ENCODE measurements around the gene RNF208.
"Not testable (repeated sequence)": the region's sequence is repeated elsewhere in the genome, so short reads cannot be mapped to it uniquely, and the experiment has no call there.

The RNF208 gene

GRCh38 chr9:137252555-137253506 lies 30.8 kb upstream of the RNF208 start:
- DNase-seq, result no peak

- no peak for DNase-seq
Observed at GRCh38 chr9:137251490-137252268, 29.6 kb upstream of the RNF208 start.

DNA sequence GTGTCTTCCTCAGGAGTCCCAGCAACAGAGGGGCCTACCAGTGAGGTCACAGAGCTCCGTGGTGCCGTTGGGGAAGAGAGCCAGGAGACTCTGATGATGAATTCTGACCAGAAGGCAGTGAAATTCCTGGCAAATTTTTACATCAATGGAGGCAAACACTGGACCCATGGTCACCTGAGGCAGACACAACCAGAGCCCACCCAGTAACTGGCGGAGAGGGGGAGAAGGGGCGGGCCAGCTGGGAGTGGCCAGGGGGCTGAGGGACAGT lies 29.1 kb upstream of the RNF208 start, which contains the start of gene STPG3:
STPG3 (plus strand) TSS at position 93 of the 268 bp plus-strand sequence; CDS start at position 94, 1 bp downstream.
- no peak for DNase-seq

GRCh38 chr9:137250329-137251193 lies 28.5 kb upstream of the RNF208 start:
- DNase-seq, result no peak

DNA sequence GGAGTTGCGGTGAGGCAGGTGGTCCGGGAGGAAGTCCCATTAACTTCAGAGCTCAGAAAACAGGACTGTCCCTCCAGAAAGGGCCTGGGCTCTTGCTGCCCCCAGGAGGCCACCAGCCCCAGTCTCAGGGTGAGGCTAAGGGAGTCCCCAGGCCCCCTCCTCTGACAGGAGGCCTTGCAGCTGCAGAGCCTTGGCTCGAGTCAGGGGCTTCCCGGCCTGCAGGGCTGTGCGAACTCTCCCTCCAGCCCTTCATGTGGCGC lies 25.8 kb upstream of the RNF208 start:
- DNase-seq, result no peak

DNA sequence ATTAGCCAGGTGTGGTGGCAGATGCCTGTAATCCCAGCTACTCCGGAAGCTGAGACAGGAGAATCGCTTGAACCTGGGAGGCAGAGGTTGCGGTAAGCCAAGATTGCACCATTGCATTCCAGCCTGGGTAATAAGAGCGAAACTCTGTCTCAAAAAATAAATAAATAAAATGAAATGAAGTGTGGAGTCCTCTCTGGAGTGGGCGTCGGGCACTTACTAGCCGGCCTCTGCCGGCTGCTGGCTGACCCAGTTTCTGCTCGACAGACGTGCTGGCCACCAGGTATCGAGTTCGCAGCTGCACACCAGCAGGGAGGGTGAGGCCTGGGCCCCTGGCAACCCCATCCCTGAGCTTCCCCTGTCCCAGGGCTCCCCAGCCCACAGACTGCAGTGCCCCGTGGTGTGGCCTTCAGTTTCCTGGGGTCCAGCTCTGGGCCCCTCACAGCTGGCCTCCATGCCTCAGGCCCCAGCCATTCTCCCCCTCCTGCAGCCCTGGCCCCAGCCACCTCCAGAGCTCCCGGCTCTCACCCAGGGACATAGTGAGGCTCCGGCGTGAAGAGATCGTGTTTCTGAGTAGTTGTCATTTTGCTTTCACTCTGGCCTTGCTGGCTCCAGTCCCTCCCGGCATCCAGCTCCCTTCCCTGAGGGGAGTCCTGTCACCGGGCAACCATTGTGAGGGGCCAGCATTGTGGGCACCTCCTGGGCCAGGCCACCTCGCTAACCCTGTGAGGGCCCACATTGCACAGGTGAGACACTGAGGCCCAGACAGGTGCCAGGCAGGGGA lies 25.3 kb upstream of the RNF208 start:
- peak; percentile 17 for DNase-seq

DNA sequence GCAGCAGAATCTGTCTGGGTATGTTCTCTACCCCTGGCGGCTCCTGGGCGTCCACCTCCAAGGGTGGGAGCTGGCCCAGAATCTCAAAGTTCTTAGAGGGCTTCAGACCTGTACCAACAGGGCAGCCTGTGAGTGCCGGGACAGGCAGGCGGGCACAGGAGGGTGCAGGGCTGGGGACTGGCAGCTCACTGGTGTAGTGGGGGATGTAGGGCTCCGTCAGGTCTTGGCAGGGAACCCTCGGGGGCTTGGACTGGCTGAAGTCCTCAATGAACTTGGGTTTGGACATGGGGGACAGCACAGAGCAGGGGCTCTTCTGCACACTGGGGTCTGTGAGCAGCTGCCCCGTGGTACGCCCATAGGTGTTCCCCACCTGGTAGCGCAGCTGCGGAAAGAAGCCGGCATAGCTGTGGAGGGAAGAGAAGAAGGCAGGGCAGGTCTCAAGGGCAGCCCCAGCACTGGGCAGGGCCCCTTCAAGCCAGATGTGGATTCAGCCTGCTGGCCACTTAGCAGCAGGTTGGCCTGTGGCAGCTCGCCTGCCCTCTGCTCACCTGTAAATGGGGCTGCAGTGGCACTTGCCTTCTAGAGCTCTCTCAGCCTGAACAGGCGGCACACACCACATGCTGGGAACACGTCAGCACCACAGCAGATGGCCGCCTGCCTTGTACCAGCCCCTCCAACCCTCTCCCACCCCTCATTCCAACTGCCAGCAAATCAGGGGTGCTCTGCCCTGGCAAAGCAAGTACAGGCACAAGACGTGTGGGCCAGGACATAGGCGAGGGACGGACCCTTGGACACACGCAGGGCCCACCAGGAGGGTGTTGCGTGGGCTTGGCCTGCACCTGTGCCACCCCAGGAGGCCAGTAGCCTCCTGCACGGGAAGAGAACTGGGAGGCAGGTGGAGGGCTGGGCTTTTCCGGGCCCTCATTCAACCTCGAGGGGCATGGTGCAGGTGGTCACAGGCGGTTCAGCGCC lies 23.7 kb upstream of the RNF208 start:
- no peak for DNase-seq

- no peak for DNase-seq
Observed at GRCh38 chr9:137244486-137245449, 22.7 kb upstream of the RNF208 start.

DNA sequence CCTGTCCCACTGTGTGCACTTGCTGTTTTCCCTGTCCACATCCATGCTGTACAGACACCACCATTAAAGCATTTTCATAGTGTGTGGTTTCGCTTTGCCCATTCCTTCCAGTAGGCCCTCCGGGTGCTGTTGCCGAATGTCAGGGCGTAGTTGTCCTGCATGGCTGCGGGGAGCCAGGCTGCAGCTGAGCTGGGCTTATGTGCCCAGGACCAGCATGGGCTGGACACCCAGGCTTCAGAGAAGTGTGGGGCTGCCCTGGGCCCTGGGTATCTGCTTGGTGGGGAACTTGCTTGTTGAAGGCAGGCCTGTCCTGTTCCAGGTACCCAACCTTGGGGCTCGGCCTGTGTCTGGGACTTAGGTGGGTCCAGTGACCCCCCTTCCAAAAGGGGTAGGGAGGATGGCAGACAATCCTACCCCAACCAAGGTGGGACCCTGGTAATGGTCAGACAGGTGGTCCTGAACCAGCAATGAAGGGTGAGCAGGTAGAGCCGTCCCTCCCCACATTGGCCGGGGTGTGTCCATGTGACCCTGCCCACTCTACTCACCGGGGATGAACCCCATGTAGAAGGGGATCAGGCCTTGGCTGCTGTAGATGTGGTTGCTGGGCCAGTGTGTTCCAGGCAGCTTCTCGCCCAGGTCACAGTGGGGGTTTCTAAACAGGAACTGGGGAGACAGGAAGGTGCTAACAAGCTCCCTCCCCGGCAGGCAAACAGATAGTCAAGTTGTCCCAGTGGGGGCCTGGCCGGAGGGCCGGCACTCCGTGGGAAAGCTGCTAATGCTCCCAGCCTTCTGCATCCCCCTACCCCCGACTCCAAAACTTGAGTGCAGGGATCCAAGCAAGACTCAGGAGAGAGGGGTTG lies 21.8 kb upstream of the RNF208 start:
- no peak for DNase-seq

GRCh38 chr9:137243266-137243625 lies 21.2 kb upstream of the RNF208 start:
- not testable (repeated sequence) for DNase-seq

DNA sequence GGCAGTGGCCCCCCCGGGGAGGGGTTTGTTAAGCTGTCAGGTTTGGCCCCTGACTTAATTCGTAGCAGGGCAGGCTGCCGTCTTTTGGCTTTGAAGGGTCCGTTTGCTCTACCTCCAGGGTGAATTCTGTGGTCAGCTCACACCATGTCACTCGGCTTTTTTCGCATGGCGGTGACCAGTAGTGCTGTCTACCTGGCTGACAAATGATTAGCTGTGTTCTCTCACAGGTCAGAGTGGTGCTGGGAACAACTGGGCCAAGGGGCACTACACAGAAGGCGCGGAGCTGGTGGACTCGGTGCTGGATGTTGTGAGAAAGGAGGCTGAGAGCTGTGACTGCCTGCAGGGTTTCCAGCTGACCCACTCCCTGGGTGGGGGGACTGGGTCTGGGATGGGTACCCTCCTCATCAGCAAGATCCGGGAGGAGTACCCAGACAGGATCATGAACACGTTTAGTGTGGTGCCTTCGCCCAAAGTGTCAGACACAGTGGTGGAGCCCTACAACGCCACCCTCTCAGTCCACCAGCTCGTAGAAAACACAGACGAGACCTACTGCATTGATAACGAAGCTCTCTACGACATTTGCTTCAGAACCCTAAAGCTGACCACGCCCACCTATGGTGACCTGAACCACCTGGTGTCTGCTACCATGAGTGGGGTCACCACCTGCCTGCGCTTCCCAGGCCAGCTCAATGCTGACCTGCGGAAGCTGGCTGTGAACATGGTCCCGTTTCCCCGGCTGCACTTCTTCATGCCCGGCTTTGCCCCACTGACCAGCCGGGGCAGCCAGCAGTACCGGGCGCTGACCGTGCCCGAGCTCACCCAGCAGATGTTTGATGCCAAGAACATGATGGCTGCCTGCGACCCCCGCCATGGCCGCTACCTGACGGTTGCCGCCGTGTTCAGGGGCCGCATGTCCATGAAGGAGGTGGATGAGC lies 20.5 kb upstream of the RNF208 start:
- DNase-seq, result no peak

- peak; percentile 48 for DNase-seq
Observed at GRCh38 chr9:137241490-137242268, 19.6 kb upstream of the RNF208 start.

- peak; percentile 100 for DNase-seq
Observed at GRCh38 chr9:137240841-137241489, 18.9 kb upstream of the RNF208 start, which contains the start of gene TUBB4B. Gene TUBB4B (plus strand): TSS chr9:137241287. CDS start chr9:137241361, 74 bp downstream.

GRCh38 chr9:137240318-137240840 lies 18.3 kb upstream of the RNF208 start:
- DNase-seq, result peak; percentile 85

- not testable (repeated sequence) for DNase-seq
Observed at GRCh38 chr9:137239541-137240200, 17.6 kb upstream of the RNF208 start.

All from NCI-H774 (cell line).